ENCODE measurements around the gene B4GALT6.

B4GALT6 gene

DNA sequence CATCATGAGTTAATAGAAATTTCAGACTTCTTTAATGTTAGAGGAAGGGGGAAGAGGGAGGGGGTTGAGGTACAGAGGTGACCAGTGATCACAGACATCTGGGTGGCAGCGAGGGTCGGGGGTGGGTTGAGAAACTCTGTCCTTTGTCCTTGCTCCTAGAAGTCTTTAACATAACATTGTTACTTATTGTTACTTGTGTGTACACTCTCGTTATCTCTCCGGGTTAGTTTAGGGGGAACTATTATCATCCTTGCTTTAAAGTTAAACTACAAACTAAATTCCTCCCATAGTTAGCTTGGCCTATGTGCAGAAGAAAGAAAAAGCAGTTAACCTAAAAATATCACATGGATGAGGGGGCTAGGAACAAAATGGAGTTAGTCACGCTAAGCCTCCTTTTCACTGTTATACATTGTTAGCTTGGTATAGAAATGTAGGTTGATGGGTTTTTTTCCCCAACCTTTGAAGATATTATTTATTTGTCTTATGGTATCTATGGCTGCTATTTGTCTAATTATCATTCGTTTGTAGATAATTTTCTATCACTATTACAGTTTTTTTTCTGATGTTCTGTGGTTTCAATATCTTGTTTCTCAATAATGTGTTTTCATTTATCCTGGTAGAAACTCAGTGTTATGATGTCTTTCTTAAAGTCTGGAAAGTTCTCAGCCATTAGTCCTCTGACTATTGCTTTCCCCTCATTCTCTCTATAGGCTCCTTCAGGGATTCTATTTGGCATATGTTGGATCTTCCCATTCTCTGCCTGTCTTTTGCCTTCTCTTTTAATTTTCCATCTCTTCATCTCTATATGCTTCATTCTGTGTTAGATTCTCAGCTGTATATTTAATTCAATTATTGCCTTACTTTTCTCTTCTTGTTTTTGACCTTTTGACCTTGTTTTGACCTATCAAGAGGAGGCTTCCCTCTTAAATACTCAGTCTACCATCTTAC is 13.2 kb upstream of the B4GALT6 start:
- H3K27me3 ChIP-seq (ENCODE audit: insufficient read depth, low read depth) = no peaks in the 10 kb centered on the region
- H3K36me3 ChIP-seq (ENCODE audit: insufficient read depth) = no peaks in the 10 kb centered on the region
- H3K79me2 ChIP-seq (ENCODE audit: insufficient read depth, low read depth) = no peaks in the 10 kb centered on the region
- H3K4me1 ChIP-seq (ENCODE audit: low read depth, poor library complexity, severe bottlenecking) = no peaks in the 10 kb centered on the region
- no peaks in the 10 kb centered on the region for H4K20me1 ChIP-seq (ENCODE audit: insufficient read depth)
- H3K27ac ChIP-seq = no peak overlapping the region
- no peak overlapping the region for H3K4me3 ChIP-seq (IDR thresholded peaks at IDR 0.05; ENCODE audit: insufficient read depth, low read depth, low read length)
- H3K9ac ChIP-seq = no peak overlapping the region
- TF ChIP-seq, protein P1, sequence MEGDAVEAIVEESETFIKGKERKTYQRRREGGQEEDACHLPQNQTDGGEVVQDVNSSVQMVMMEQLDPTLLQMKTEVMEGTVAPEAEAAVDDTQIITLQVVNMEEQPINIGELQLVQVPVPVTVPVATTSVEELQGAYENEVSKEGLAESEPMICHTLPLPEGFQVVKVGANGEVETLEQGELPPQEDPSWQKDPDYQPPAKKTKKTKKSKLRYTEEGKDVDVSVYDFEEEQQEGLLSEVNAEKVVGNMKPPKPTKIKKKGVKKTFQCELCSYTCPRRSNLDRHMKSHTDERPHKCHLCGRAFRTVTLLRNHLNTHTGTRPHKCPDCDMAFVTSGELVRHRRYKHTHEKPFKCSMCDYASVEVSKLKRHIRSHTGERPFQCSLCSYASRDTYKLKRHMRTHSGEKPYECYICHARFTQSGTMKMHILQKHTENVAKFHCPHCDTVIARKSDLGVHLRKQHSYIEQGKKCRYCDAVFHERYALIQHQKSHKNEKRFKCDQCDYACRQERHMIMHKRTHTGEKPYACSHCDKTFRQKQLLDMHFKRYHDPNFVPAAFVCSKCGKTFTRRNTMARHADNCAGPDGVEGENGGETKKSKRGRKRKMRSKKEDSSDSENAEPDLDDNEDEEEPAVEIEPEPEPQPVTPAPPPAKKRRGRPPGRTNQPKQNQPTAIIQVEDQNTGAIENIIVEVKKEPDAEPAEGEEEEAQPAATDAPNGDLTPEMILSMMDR (conservative IDR thresholded peaks at IDR 0.05; ENCODE audit: low read depth, low read length) = no peak
- H3K4me2 ChIP-seq = no peak overlapping the region
- H2AFZ ChIP-seq (ENCODE audit: low read depth) = no peak overlapping the region

DNA sequence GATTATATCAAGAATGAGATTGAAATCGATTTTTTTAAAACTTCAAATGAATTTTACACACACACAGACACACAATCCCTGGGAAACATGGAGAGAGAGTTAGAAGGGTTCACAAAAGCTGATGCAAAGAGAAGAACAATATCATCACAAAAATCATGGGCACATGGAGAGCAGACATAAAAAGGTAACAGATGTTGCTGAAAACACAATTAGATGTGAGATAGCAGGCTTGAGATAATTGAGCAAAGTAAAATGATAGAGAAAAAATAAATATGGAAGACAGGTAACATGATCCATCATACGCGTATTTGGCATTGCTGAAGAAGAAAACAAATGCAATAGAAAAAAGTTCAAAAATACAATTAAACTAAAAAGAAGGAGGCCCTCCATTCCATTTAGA is 11.6 kb upstream of the B4GALT6 start:
- no peak overlapping the region for H3K27ac ChIP-seq
- H2AFZ ChIP-seq (ENCODE audit: low read depth) = no peak overlapping the region
- no peak overlapping the region for H3K4me2 ChIP-seq
- H3K36me3 ChIP-seq (ENCODE audit: insufficient read depth) = no peaks in the 10 kb centered on the region
- no peak overlapping the region for H3K9ac ChIP-seq
- TF ChIP-seq, protein P1 (conservative IDR thresholded peaks at IDR 0.05; ENCODE audit: low read depth, low read length) = no peak
- no peaks in the 10 kb centered on the region for H3K4me1 ChIP-seq (ENCODE audit: low read depth, poor library complexity, severe bottlenecking)
- H3K27me3 ChIP-seq (ENCODE audit: insufficient read depth, low read depth) = no peaks in the 10 kb centered on the region
- H4K20me1 ChIP-seq (ENCODE audit: insufficient read depth) = no peaks in the 10 kb centered on the region
- H3K4me3 ChIP-seq (IDR thresholded peaks at IDR 0.05; ENCODE audit: insufficient read depth, low read depth, low read length) = no peak overlapping the region
- no peaks in the 10 kb centered on the region for H3K79me2 ChIP-seq (ENCODE audit: insufficient read depth, low read depth)

DNA sequence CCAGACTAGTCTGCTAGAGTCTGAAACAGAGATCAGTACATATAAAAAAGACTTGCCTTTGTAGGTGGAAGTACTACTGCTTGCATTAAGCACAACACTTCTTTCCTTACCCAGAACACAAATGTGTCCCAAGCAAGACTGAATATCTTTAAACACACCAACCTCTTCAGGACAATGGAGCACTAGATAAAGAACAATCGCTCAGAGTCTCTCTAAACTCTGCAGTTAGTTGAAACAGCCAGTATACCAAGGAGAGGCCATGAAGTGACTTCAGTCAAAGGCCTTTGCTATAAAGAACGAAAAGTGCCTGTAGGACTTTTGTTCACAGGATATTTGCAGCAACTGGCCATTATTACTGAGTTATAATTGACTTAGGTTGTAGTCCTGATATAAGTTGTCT is 9.9 kb upstream of the B4GALT6 start:
- TF ChIP-seq, protein P1 (conservative IDR thresholded peaks at IDR 0.05; ENCODE audit: low read depth, low read length) = no peak
- Histone ChIP-seq H3K79me2 (ENCODE audit: insufficient read depth, low read depth) (no peaks in the 10 kb centered on the region), H4K20me1 (ENCODE audit: insufficient read depth) (no peaks in the 10 kb centered on the region), H3K4me1 (ENCODE audit: low read depth, poor library complexity, severe bottlenecking) (no peaks in the 10 kb centered on the region), H3K4me2 (no peak overlapping the region), H3K9ac (no peak overlapping the region), H2AFZ (ENCODE audit: low read depth) (no peak overlapping the region), H3K36me3 (ENCODE audit: insufficient read depth) (no peaks in the 10 kb centered on the region), H3K4me3 (IDR thresholded peaks at IDR 0.05; ENCODE audit: insufficient read depth, low read depth, low read length) (no peak overlapping the region), H3K27ac (no peak overlapping the region), H3K27me3 (ENCODE audit: insufficient read depth, low read depth) (no peaks in the 10 kb centered on the region)

DNA sequence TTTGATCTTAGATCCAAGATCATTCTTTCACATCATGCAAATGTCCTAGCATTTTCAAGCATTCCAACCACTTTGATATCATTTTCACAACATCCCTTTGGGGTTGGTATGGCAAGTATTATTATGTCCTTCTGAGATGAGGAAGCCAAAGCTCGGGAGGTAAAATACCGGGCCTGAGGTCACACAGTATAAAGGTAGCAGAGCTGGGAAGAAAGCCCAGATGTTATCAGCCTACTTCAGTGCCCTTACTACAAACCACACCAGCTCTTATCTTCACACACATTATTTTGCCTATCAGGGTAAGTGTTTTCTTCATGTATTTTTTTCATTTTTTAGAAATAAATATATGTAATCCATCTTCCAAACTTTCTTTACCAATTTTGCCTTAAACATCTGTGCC is 4.2 kb upstream of the B4GALT6 start:
- Histone ChIP-seq H3K79me2 (ENCODE audit: insufficient read depth, low read depth) (no peaks in the 10 kb centered on the region), H3K36me3 (ENCODE audit: insufficient read depth) (no peaks in the 10 kb centered on the region), H3K9ac (no peak overlapping the region), H3K4me1 (ENCODE audit: low read depth, poor library complexity, severe bottlenecking) (peaks cover 16% of the 10 kb centered on the region), H3K4me2 (no peak overlapping the region), H2AFZ (ENCODE audit: low read depth) (no peak overlapping the region), H3K4me3 (IDR thresholded peaks at IDR 0.05; ENCODE audit: insufficient read depth, low read depth, low read length) (no peak overlapping the region), H4K20me1 (ENCODE audit: insufficient read depth) (no peaks in the 10 kb centered on the region), H3K27me3 (ENCODE audit: insufficient read depth, low read depth) (no peaks in the 10 kb centered on the region), H3K27ac (no peak overlapping the region)
- TF ChIP-seq, protein P1 (conservative IDR thresholded peaks at IDR 0.05; ENCODE audit: low read depth, low read length) = no peak

All from KMS-11 (cell line).